B cell (primary cell): ENCODE measurements around the gene PSENEN. TPM values are rescaled to one million over a fixed set of nuclear protein-coding genes. Genes with fewer than 3 reads are reported as not detected.

ENCODE experiments used
- ATAC-seq: fragments of 200-7000 bp; cut with Tn5 transposase; one replicate; pipeline ENCODE4 v1.10.0; 2021; ENCODE audit warnings: low read depth, mild to moderate bottlenecking, moderate number of reproducible peaks, moderate library complexity
- CTCF ChIA-PET: fragments of 350-600 bp; sonication (Branson Sonifier 250); formaldehyde crosslinking; loops from one replicate; lab custom pipeline; 2021; ENCODE audit warnings: antibody characterized with exemption, inconsistent platforms; lab: Charles Lee
- POLR2A ChIA-PET: fragments of 350-600 bp; sonication (Branson Sonifier 250); formaldehyde crosslinking; loops from one replicate; lab custom pipeline; 2021; ENCODE audit warnings: antibody characterized with exemption; lab: Charles Lee
- DNase-seq: peaks from one replicate; pipeline ENCODE4 v3.0.0; 2013
- H2AFZ ChIP-seq: 2 replicates; pipeline ENCODE4 v1.6.1; 2012; ENCODE audit warnings: mild to moderate bottlenecking, low read depth, low read length; ENCODE audit not compliant: insufficient read depth, poor library complexity, severe bottlenecking
- H3K27ac ChIP-seq, 2 donors: 1 replicate in 1 of 2; 2 replicates in 1 of 2; pipeline ENCODE4 v1.5.1; 2012 to 2013; ENCODE audit warnings: low read length in 2 of 2, mild to moderate bottlenecking in 2 of 2, moderate library complexity in 1 of 2
- H3K27me3 ChIP-seq, 4 experiments: fragments of 200-600 bp in 1 of 4; sonication (generic) in 1 of 4; replicated peaks in 1 of 4; 1 replicate in 2 of 4; 2 replicates in 2 of 4; pipeline versions ENCODE4 v1.6.1 to v1.7.0; 2013 to 2016; ENCODE audit warnings: low read length in 3 of 4, mild to moderate bottlenecking in 2 of 4, mixed read lengths in 1 of 4, moderate library complexity in 1 of 4; ENCODE audit not compliant: insufficient read depth in 4 of 4, control insufficient read depth in 3 of 4; ENCODE audit errors: control extremely low read depth in 1 of 4
- H3K36me3 ChIP-seq, 2 experiments: replicated peaks in 1 of 2; 1 replicate in 1 of 2; 2 replicates in 1 of 2; pipeline versions ENCODE4 v1.6.1 to v1.7.1; 2013; ENCODE audit warnings: low read length in 1 of 2; ENCODE audit not compliant: insufficient read depth in 2 of 2, control insufficient read depth in 1 of 2; ENCODE audit errors: control extremely low read depth in 1 of 2, extremely low read depth in 1 of 2
- H3K4me1 ChIP-seq, 2 donors: fragments of 200-600 bp in 1 of 2; sonication (generic) in 1 of 2; 1 replicate in 1 of 2; 2 replicates in 1 of 2; pipeline versions ENCODE4 v1.5.1 to v1.6.1; 2013 to 2017; ENCODE audit warnings: low read length in 2 of 2; ENCODE audit not compliant: control insufficient read depth in 2 of 2, insufficient read depth in 2 of 2
- H3K4me2 ChIP-seq: replicated peaks from 2 replicates; pipeline ENCODE3; 2012; ENCODE audit warnings: mild to moderate bottlenecking, low read depth, low read length; ENCODE audit not compliant: poor library complexity, severe bottlenecking
- H3K4me3 ChIP-seq, 5 experiments: fragments of 200-600 bp in 1 of 5; sonication (generic) in 1 of 5; 1 replicate in 3 of 5; 2 replicates in 2 of 5; pipeline versions ENCODE4 v1.5.1 to v1.7.0; 2011 to 2016; ENCODE audit warnings: low read length in 4 of 5, mild to moderate bottlenecking in 4 of 5, low read depth in 2 of 5, control low read depth in 1 of 5, moderate library complexity in 1 of 5; ENCODE audit not compliant: insufficient read depth in 1 of 5; ENCODE audit errors: control extremely low read depth in 1 of 5, extremely low read depth in 1 of 5
- H3K79me2 ChIP-seq: fragments of 200-600 bp; sonication (generic); one replicate; pipeline ENCODE4 v1.6.0; 2016; ENCODE audit warnings: low read length; ENCODE audit not compliant: control insufficient read depth, insufficient read depth
- H3K9ac ChIP-seq: fragments of 200-600 bp; sonication (generic); 2 replicates; pipeline ENCODE4 v1.6.1; 2017; ENCODE audit warnings: mild to moderate bottlenecking, low read length, moderate library complexity
- H3K9me3 ChIP-seq, 3 donors: one replicate each; pipeline versions ENCODE4 v1.6.1 to v1.7.1; 2013; ENCODE audit warnings: low read length in 2 of 3; ENCODE audit not compliant: control insufficient read depth in 2 of 3, insufficient read depth in 1 of 3; ENCODE audit errors: control extremely low read depth in 1 of 3
- H4K20me1 ChIP-seq: 2 replicates; pipeline ENCODE4 v1.6.0; 2012; ENCODE audit warnings: mild to moderate bottlenecking, low read length; ENCODE audit not compliant: insufficient read depth, control insufficient read depth, poor library complexity, severe bottlenecking
- H3K27ac Mint-ChIP-seq: one replicate; pipeline ENCODE4 v1.8.0; 2021; ENCODE audit warnings: mixed read lengths
- H3K27me3 Mint-ChIP-seq: one replicate; pipeline ENCODE4 v1.8.0; 2021; ENCODE audit warnings: mixed read lengths
- H3K4me1 Mint-ChIP-seq: one replicate; pipeline ENCODE4 v1.8.0; 2021; ENCODE audit warnings: mixed read lengths
- H3K4me3 Mint-ChIP-seq: one replicate; pipeline ENCODE4 v1.8.0; 2021; ENCODE audit warnings: mixed read lengths
- H3K9me3 Mint-ChIP-seq: one replicate; pipeline ENCODE4 v1.8.0; 2022; ENCODE audit warnings: mixed read lengths; ENCODE audit not compliant: insufficient read depth
- EZH2 ChIP-seq: IDR thresholded peaks from 2 replicates; pipeline ENCODE4 v1.6.1; 2012; ENCODE audit warnings: borderline replicate concordance, low read depth, mild to moderate bottlenecking, moderate library complexity, low read length; ENCODE audit not compliant: insufficient read depth, poor library complexity, severe bottlenecking
- WGBS: methylation state at CpG from one replicate; pipeline ENCODE4 v1.1.5; 2013; ENCODE audit warnings: missing lambda C conversion rate; ENCODE audit not compliant: insufficient coverage; 5-methylcytosine and 5-hydroxymethylcytosine counted together
- intact Hi-C: fragments of 100-400 bp; cut with micrococcal nuclease; formaldehyde crosslinking; loops from one replicate; pipeline ENCODE4 v1.10.0; 2022
- polyA plus RNA-seq: library from polyadenylated mRNA; depleted of rRNA; stranded (reverse); fragments of >200 nt; gene quantifications from 2 replicates; pipeline ENCODE4 v1.2.3, GENCODE V29; 2012
- total RNA-seq, 2 donors: library from RNA; stranded (reverse); fragments of 120-200 nt in 1 of 2; gene quantifications; 1 replicate in 1 of 2; 2 replicates in 1 of 2; pipeline versions ENCODE4 v1.2.3 to v1.2.4, GENCODE V29; 2013 to 2022
- TF ChIP-seq, protein P1 (sequence below): fragments of 200-600 bp; IDR thresholded peaks from one replicate; pipeline ENCODE4 v1.8.0; 2022; ENCODE audit warnings: antibody characterized with exemption, mild to moderate bottlenecking

The PSENEN gene
- total and polyA plus RNA-seq, 2 donors (not counting 1 experiment from before 2014, with no cell fraction given), result 17.7 to 36.4 TPM

DNA sequence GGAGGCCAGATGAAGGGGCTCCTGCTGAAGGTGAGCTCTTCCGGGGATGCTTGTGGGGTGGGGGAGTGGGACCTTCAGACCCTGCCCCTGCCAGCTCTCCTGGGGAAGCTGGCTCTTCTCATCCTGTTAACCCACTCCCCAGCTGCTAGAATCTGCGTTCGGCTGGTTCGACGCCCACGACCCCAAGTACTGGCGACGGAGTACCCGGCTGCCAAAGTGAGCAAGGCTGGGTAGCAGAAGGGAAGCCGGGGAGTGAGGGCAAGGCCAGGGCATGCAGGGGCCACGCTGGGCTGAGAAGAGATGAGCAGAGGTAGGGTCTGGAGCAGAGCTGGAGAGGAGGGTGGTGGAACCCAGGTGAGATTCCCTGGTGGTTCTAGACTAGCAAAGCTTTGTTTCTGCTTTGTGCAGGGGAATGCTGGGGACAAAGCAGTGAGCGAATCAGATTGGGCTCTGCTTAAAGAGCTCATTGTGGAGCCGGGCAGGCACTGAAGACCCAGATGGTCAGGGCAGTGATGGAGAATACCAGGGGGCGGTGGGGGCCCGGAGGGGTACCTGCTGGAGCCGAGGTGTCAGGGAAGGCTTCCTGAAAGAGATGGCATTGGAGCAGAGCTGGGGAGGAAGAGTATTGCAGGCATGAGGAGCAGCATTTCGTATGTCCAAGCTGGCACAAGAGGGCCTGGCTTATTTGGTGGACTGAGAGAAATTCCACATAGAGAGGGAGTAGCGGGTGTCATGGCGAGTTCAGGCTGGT, 17.3 kb upstream of the PSENEN start:
- no peak for DNase-seq
- ChIA-PET CTCF (no interaction called here), POLR2A (interaction anchor here (0.6 kb wide), 1 partner anchor 414 kb away, joined by 3 read pairs; no protein-coding TSS in a partner anchor)
- H4K20me1 ChIP-seq, result peaks cover 54% of the 10 kb centered on the region
- Mint-ChIP-seq H3K27ac (no peak overlapping the region), H3K9me3 (no peaks in the 10 kb centered on the region), H3K4me1 (no peaks in the 10 kb centered on the region), H3K27me3 (no peaks in the 10 kb centered on the region), H3K4me3 (no peak overlapping the region)
- no peak overlapping the region for H3K9ac ChIP-seq
- intact Hi-C loops, result no loop called here
- peaks cover 64% of the 10 kb centered on the region for H3K79me2 ChIP-seq
- peaks cover 7 to 95% of the 10 kb centered on the region in 2 experiments for H3K36me3 ChIP-seq
- no peak for TF ChIP-seq EZH2
- TF ChIP-seq, protein P1, sequence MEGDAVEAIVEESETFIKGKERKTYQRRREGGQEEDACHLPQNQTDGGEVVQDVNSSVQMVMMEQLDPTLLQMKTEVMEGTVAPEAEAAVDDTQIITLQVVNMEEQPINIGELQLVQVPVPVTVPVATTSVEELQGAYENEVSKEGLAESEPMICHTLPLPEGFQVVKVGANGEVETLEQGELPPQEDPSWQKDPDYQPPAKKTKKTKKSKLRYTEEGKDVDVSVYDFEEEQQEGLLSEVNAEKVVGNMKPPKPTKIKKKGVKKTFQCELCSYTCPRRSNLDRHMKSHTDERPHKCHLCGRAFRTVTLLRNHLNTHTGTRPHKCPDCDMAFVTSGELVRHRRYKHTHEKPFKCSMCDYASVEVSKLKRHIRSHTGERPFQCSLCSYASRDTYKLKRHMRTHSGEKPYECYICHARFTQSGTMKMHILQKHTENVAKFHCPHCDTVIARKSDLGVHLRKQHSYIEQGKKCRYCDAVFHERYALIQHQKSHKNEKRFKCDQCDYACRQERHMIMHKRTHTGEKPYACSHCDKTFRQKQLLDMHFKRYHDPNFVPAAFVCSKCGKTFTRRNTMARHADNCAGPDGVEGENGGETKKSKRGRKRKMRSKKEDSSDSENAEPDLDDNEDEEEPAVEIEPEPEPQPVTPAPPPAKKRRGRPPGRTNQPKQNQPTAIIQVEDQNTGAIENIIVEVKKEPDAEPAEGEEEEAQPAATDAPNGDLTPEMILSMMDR, result no peak
- no peak overlapping the region for H2AFZ ChIP-seq
- H3K4me3 ChIP-seq, result no peak overlapping the region
- H3K4me2 ChIP-seq, result no peak overlapping the region
- 97% methylated on average over 18 of the region's 19 CpGs for WGBS
- no peaks in the 10 kb centered on the region for H3K9me3 ChIP-seq
- no peak for ATAC-seq
- no peak overlapping the region for H3K27ac ChIP-seq
- H3K4me1 ChIP-seq, result no peaks in the 10 kb centered on the region
- H3K27me3 ChIP-seq, result no peaks in the 10 kb centered on the region

DNA sequence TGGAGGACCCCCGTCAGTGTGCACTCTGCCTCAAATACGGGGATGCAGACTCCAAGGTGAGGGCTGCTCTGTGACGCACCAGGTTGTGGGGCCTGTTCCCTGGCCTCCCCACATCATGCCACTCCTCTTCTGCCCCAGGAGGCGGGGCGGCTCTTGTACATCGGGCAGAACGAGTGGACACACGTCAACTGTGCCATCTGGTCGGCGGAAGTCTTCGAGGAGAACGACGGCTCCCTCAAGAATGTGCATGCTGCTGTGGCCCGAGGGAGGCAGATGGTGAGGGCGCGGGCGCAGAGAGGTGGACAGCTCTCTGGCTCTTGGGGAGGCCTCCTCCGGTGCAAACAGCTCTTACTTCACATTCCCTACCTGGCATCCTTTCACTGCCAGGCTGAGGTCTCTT, 16.4 kb upstream of the PSENEN start:
- CTCF ChIA-PET, result no interaction called here
- Histone ChIP-seq H3K4me3 (no peak overlapping the region), H3K27me3 (no peaks in the 10 kb centered on the region), H3K9me3 (no peaks in the 10 kb centered on the region), H3K4me1 (no peaks in the 10 kb centered on the region), H3K4me2 (no peak overlapping the region), H3K79me2 (peaks cover 55% of the 10 kb centered on the region), H4K20me1 (peaks cover 45% of the 10 kb centered on the region), H3K27ac (no peak overlapping the region), H3K9ac (no peak overlapping the region), H2AFZ (no peak overlapping the region), H3K36me3 (peaks cover 7 to 91% of the 10 kb centered on the region in 2 experiments)
- Mint-ChIP-seq H3K4me3 (no peak overlapping the region), H3K27me3 (no peaks in the 10 kb centered on the region), H3K4me1 (peaks cover under 1% of the 10 kb centered on the region), H3K9me3 (no peaks in the 10 kb centered on the region), H3K27ac (no peak overlapping the region)
- POLR2A ChIA-PET, result no interaction called here
- TF ChIP-seq EZH2, result no peak
- TF ChIP-seq, protein P1, result no peak
- DNase-seq (no peak), ATAC-seq (no peak)
- intact Hi-C loops, result no loop called here
- WGBS, result over 99% methylated on average over 16 of the region's 18 CpGs
